IPS-20b (cell line): ENCODE results near the gene AKAP10.
"Not testable (repeated sequence)": the region's sequence is repeated elsewhere in the genome, so short reads cannot be mapped to it uniquely, and the experiment has no call there.

Experiments used
- H3K27ac ChIP-seq: one replicate; pipeline ENCODE4 v1.5.1; 2013; ENCODE audit warnings: low read length
- H3K27me3 ChIP-seq: 2 replicates; pipeline ENCODE4 v1.6.1; 2013; ENCODE audit warnings: mild to moderate bottlenecking, low read length, inconsistent platforms; ENCODE audit not compliant: insufficient read depth
- H3K36me3 ChIP-seq: 2 replicates; pipeline ENCODE4 v1.6.1; 2013; ENCODE audit warnings: low read depth, mild to moderate bottlenecking, inconsistent platforms, low read length, moderate library complexity; ENCODE audit not compliant: insufficient read depth
- H3K4me1 ChIP-seq: 2 replicates; pipeline ENCODE4 v1.6.1; 2013; ENCODE audit warnings: mild to moderate bottlenecking, control low read depth, inconsistent platforms, low read length, moderate library complexity; ENCODE audit not compliant: insufficient read depth
- H3K4me3 ChIP-seq: 2 replicates; pipeline ENCODE4 v1.5.1; 2013; ENCODE audit warnings: mild to moderate bottlenecking, low read length, inconsistent platforms
- H3K9ac ChIP-seq: 2 replicates; pipeline ENCODE4 v1.6.1; 2013; ENCODE audit warnings: low read depth, mild to moderate bottlenecking, inconsistent platforms, low read length, moderate library complexity
- H3K9me3 ChIP-seq: 2 replicates; pipeline ENCODE4 v1.6.1; 2013; ENCODE audit warnings: mild to moderate bottlenecking, low read depth, low read length, inconsistent platforms; ENCODE audit not compliant: insufficient read depth

Gene AKAP10

GRCh38 chr17:19973156-19973555 lies 4.5 kb downstream of the AKAP10 start:
- Histone ChIP-seq H3K27me3 (no peaks in the 10 kb centered on the region), H3K36me3 (peaks cover 43% of the 10 kb centered on the region), H3K4me3 (no peak overlapping the region), H3K4me1 (no peaks in the 10 kb centered on the region; the same call in 1 of the 2 replicates), H3K9ac (no peak overlapping the region), H3K27ac (no peak overlapping the region), H3K9me3 (no peaks in the 10 kb centered on the region)

GRCh38 chr17:19962954-19963353 lies 14.7 kb downstream of the AKAP10 start:
- not testable (repeated sequence) for H3K9ac ChIP-seq, H3K4me1 ChIP-seq, H3K4me3 ChIP-seq, H3K27me3 ChIP-seq, H3K27ac ChIP-seq, H3K9me3 ChIP-seq
- peaks cover 84% of the 10 kb centered on the region for H3K36me3 ChIP-seq

- H3K27ac ChIP-seq: no peak overlapping the region
- no peak overlapping the region for H3K9ac ChIP-seq
- 0 out of 2 replicates have a peak, but pooled peaks cover 3% of the 10 kb centered on the region for H3K4me1 ChIP-seq
- H3K36me3 ChIP-seq: peaks cover 74% of the 10 kb centered on the region
- H3K9me3 ChIP-seq: no peaks in the 10 kb centered on the region
- H3K27me3 ChIP-seq: no peaks in the 10 kb centered on the region
- no peak overlapping the region for H3K4me3 ChIP-seq
Measured at GRCh38 chr17:19958023-19958422, 19.6 kb downstream of the AKAP10 start.

- H3K27me3 ChIP-seq: no peaks in the 10 kb centered on the region
- 0 out of 2 replicates have a peak, but pooled peaks cover 3% of the 10 kb centered on the region for H3K4me1 ChIP-seq
- no peak overlapping the region for H3K4me3 ChIP-seq
- H3K36me3 ChIP-seq: peaks cover 45% of the 10 kb centered on the region
- no peak overlapping the region for H3K9ac ChIP-seq
- H3K27ac ChIP-seq: no peak overlapping the region
- H3K9me3 ChIP-seq: no peaks in the 10 kb centered on the region
Measured at GRCh38 chr17:19955099-19955498, 22.5 kb downstream of the AKAP10 start.

GRCh38 chr17:19951411-19951810 lies 26.2 kb downstream of the AKAP10 start:
- H3K27me3 ChIP-seq, H3K27ac ChIP-seq, H3K9ac ChIP-seq, H3K4me3 ChIP-seq, H3K4me1 ChIP-seq, H3K9me3 ChIP-seq: not testable (repeated sequence)
- peaks cover 37% of the 10 kb centered on the region for H3K36me3 ChIP-seq

- H3K9me3 ChIP-seq, H3K27me3 ChIP-seq, H3K9ac ChIP-seq, H3K27ac ChIP-seq, H3K4me1 ChIP-seq, H3K4me3 ChIP-seq: not testable (repeated sequence)
- peaks cover 33% of the 10 kb centered on the region for H3K36me3 ChIP-seq
Measured at GRCh38 chr17:19950624-19951195, 26.9 kb downstream of the AKAP10 start.

GRCh38 chr17:19948116-19948943 lies 29.3 kb downstream of the AKAP10 start:
- Histone ChIP-seq H3K4me1 (peaks cover 13% of the 10 kb centered on the region), H3K9me3 (no peaks in the 10 kb centered on the region), H3K9ac (no peak overlapping the region), H3K4me3 (no peak overlapping the region), H3K27ac (no peak overlapping the region), H3K36me3 (peaks cover 48% of the 10 kb centered on the region), H3K27me3 (no peaks in the 10 kb centered on the region)

GRCh38 chr17:19946921-19947320 lies 30.7 kb downstream of the AKAP10 start:
- Histone ChIP-seq H3K9me3 (no peaks in the 10 kb centered on the region), H3K36me3 (peaks cover 57% of the 10 kb centered on the region), H3K4me3 (no peak overlapping the region), H3K4me1 (peaks cover 16% of the 10 kb centered on the region), H3K27ac (no peak overlapping the region), H3K9ac (no peak overlapping the region), H3K27me3 (no peaks in the 10 kb centered on the region)

- Histone ChIP-seq H3K9me3 (no peaks in the 10 kb centered on the region), H3K4me3 (no peak overlapping the region), H3K36me3 (peaks cover 75% of the 10 kb centered on the region), H3K4me1 (peaks cover 22% of the 10 kb centered on the region), H3K27ac (no peak overlapping the region), H3K9ac (no peak overlapping the region), H3K27me3 (no peaks in the 10 kb centered on the region)
Measured at GRCh38 chr17:19945009-19945626, 32.5 kb downstream of the AKAP10 start.

- Histone ChIP-seq H3K27ac (no peak overlapping the region), H3K27me3 (no peaks in the 10 kb centered on the region), H3K4me1 (peaks cover 19% of the 10 kb centered on the region), H3K9ac (no peak overlapping the region), H3K9me3 (no peaks in the 10 kb centered on the region), H3K36me3 (peaks cover 85% of the 10 kb centered on the region), H3K4me3 (no peak overlapping the region)
Measured at GRCh38 chr17:19943599-19943998, 34.0 kb downstream of the AKAP10 start.

- no peaks in the 10 kb centered on the region for H3K9me3 ChIP-seq
- peaks cover 14% of the 10 kb centered on the region for H3K4me1 ChIP-seq
- no peak overlapping the region for H3K9ac ChIP-seq
- no peak overlapping the region for H3K4me3 ChIP-seq
- H3K27ac ChIP-seq: no peak overlapping the region
- H3K27me3 ChIP-seq: no peaks in the 10 kb centered on the region
- peaks cover 83% of the 10 kb centered on the region for H3K36me3 ChIP-seq
Measured at GRCh38 chr17:19943026-19943425, 34.6 kb downstream of the AKAP10 start.
